ENCODE data around the gene THYN1.
"Not testable (repeated sequence)": the region's sequence is repeated elsewhere in the genome, so short reads cannot be mapped to it uniquely, and the experiment has no call there.

The THYN1 gene

DNA sequence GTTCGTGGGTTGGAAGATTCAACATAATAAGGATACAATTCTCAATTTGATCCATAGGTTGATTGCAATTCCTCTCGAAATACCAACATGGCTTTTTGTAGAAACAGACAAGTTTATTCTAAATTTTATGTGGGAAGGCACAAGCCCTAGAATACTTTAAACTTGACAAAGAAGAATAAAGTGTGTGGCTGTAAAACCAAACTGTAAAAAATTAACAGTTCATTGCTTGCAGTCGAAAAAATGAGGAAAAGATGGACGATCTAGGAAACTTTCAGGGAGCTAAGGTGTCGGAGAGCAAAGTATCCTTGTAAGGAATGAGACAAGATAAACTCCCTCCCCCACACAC lies 22.0 kb upstream of the THYN1 start:
- DNase-seq (ENCODE audit: low read depth): no peak

DNA sequence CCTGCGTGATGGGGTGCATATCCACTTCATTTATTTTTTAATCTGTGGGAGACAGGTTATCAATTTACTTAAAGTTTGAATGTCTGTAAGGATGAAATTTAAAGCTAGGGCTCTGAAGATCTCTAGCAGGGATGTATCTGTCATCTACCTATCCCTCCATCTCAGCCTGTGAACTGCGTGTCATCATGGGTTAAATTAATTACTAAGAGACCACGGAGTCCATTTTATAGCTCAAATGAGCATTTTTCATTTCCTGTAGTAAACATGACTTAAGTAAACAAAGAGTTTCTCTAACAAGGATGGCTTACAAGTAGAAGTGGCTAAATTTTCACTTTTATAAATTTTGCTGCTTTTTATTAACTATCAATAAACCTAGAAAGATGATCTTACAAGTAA lies 20.2 kb upstream of the THYN1 start:
- DNase-seq (ENCODE audit: low read depth): no peak

GRCh38 chr11:134272381-134273316 lies 19.5 kb upstream of the THYN1 start:
- no peak for DNase-seq (ENCODE audit: low read depth)

- DNase-seq (ENCODE audit: low read depth): no peak
Observed at GRCh38 chr11:134271978-134272377, 18.8 kb upstream of the THYN1 start.

DNA sequence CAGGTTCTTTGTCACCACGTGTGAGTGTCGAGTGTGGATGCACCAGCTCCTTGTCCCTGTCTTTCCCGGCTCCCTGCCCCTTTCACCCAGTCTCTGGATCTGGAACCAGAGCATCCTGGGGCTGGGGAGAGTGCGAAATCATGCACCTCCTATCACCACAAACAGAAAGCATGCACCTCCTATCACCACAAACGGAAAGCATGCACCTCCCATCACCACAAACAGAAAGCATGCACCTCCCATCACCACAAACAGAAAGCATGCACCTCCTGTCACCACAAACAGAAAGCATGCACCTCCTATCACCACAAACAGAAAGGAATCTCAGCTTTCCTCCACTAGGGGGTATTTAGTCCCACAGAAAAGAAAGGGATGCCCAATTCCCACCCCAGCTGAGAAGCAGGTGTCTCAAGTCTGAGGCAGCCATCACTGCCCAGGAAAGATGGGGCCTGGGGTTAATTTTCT lies 17.1 kb upstream of the THYN1 start:
- DNase-seq (ENCODE audit: low read depth): no peak

- no peak for DNase-seq (ENCODE audit: low read depth)
Observed at GRCh38 chr11:134267966-134268365, 14.8 kb upstream of the THYN1 start.

- DNase-seq (ENCODE audit: low read depth): no peak
Observed at GRCh38 chr11:134267461-134267860, 14.3 kb upstream of the THYN1 start.

- no peak for DNase-seq (ENCODE audit: low read depth)
Observed at GRCh38 chr11:134266841-134267251, 13.7 kb upstream of the THYN1 start.

- DNase-seq (ENCODE audit: low read depth): no peak
Observed at GRCh38 chr11:134266440-134266839, 13.3 kb upstream of the THYN1 start.

- no peak for DNase-seq (ENCODE audit: low read depth)
Observed at GRCh38 chr11:134264966-134265764, 12.0 kb upstream of the THYN1 start.

GRCh38 chr11:134261626-134262488 lies 8.7 kb upstream of the THYN1 start:
- no peak for DNase-seq (ENCODE audit: low read depth)

DNA sequence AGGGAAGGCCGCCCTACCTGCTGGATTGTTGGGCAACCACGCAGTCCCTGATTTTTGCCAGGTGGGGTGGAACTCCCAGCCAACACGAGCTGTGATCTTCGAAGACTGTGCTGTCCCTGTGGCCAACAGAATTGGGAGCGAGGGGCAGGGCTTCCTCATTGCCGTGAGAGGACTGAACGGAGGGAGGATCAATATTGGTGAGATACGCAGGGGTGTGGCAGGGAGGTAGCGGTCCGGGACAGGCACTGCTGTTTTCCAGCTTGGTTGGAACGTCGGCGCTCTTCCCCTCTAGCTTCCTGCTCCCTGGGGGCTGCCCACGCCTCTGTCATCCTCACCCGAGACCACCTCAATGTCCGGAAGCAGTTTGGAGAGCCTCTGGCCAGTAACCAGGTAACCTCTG lies 7.8 kb upstream of the THYN1 start:
- DNase-seq (ENCODE audit: low read depth): no peak

- DNase-seq (ENCODE audit: low read depth): no peak
Observed at GRCh38 chr11:134260503-134260902, 7.4 kb upstream of the THYN1 start.

- no peak for DNase-seq (ENCODE audit: low read depth)
Observed at GRCh38 chr11:134258577-134258976, 5.4 kb upstream of the THYN1 start.

DNA sequence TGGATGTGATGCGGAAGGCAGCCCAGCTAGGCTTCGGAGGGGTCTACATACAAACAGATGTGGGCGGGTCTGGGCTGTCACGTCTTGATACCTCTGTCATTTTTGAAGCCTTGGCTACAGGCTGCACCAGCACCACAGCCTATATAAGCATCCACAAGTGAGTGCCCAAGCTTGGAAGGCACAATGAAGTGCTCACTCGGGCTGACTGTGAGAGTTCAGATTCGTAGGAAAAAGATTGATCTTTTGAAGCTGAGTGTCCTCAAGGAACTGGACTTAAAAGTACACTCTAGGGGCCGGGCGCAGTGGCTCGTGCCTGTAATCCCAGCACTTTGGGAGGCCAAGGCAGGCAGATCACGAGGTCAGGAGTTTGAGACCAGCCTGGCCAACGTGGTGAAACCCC lies 3.9 kb upstream of the THYN1 start:
- DNase-seq (ENCODE audit: low read depth): no peak

- DNase-seq (ENCODE audit: low read depth): not testable (repeated sequence)
Observed at GRCh38 chr11:134255184-134255561, 2.0 kb upstream of the THYN1 start.

DNA sequence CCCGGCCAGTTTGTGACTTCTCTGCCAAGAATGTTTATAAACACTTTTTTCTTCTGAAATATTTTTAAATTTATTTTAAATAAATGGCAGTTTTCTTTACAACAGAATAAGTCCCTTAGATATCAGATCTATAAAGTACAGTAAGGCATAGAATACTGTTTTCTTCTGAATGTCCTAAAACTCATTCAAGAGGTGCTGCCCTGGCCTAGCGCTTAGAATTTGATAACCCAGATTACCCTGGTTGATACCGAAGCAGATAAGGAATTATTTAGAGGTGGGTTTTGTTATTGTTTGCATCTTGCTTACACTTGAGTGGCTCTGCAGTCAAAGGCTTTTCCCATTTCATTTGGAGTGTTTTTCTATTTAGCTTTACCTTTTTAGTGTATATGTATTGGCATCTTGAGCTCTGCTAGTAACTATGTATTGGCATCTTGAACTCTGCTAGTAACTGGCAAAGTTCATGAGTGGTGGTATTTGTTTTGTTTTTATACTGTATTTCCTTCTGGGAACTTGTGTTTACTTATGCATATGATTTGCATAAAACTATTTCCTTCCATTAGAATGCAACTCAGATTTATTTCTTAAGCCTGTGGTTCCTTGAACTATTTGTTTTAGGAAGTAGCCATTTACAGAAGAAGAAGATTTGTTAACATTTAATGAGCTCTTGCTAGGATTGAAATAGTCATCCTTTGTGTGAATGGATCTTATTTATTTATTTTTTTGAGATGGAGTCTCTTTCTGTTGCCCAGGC lies 1.5 kb upstream of the THYN1 start:
- DNase-seq (ENCODE audit: low read depth): no peak

- no peak for DNase-seq (ENCODE audit: low read depth)
Observed at GRCh38 chr11:134252346-134253187, 585 bp downstream of the THYN1 start.

DNA sequence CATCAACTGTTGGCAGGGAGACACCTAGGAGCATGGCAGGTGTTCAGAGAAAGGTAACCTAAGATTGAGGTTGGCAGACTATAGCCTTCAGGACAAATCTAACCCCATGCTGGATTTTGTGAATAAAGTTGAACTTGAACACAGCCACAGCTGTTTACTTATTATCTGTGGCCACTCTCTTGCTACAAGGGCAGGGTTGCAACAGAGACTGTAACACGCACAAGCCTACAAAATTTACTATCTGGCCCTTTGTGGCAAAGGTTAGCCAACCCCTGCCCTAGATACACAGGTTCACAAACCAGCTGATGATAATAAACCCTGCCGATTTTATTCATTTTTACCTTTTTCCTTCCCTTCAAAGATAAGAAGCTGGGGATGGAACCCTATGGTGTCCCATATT lies 2.5 kb downstream of the THYN1 start:
- no peak for DNase-seq (ENCODE audit: low read depth)

- DNase-seq (ENCODE audit: low read depth): no peak
Observed at GRCh38 chr11:134250246-134250645, 2.9 kb downstream of the THYN1 start.
